HepG2 (cell line): ENCODE results near the gene DCDC2. TPM values are rescaled to one million over a fixed set of nuclear protein-coding genes. Genes with fewer than 3 reads are reported as not detected.

Experiments used
- ATAC-seq: fragments of 200-7000 bp; cut with Tn5 transposase; 3 replicates; pipeline ENCODE4 v1.9.1; 2020; ENCODE audit warnings: mild to moderate bottlenecking, moderate library complexity
- BruUV-seq: library from RNA; stranded (reverse); fragments of 400-500 nt; replicated peaks from 2 replicates; lab custom pipeline; 2021; lab: Mats Ljungman, UMichigan
- CTCF ChIA-PET: fragments of 300-600 bp; formaldehyde crosslinking; extraction: SDS; loops from one replicate; lab custom pipeline; 2021; ENCODE audit warnings: low total read pairs, inconsistent platforms, low intra/inter-chr PET ratio; lab: Yijun Ruan, JAX
- POLR2A ChIA-PET: fragments of 350-600 bp; sonication (Branson Sonifier 250); formaldehyde crosslinking; loops from one replicate; lab custom pipeline; 2020; ENCODE audit warnings: antibody characterized with exemption, inconsistent platforms; lab: Yijun Ruan, JAX
- DNase-seq: peaks from one replicate; pipeline ENCODE4 v3.0.0-alpha.2; 2015; ENCODE audit warnings: low spot score
- FAIRE-seq: peaks from 3 replicates; lab custom pipeline; 2011; peaks lifted over from hg19 to GRCh38; lab: Jason Lieb, UNC
- H2AFZ ChIP-seq: one replicate; pipeline ENCODE4 v1.6.1; 2011; ENCODE audit warnings: low read length, inconsistent platforms
- H3K27ac ChIP-seq: fragments of 300-600 bp; 3 replicates; pipeline ENCODE4 v1.8.0; 2011; ENCODE audit warnings: mixed run types, mild to moderate bottlenecking, mixed read lengths, low read length, inconsistent platforms; ENCODE audit not compliant: insufficient read depth; ENCODE audit errors: extremely low read length
- H3K27me3 ChIP-seq, 2 experiments: fragments of 200-600 bp in 1 of 2; 2 replicates in 1 of 2; 3 replicates in 1 of 2; pipeline versions ENCODE4 v1.6.0 to v1.8.0; 2011; ENCODE audit warnings: low read length in 2 of 2, mild to moderate bottlenecking in 2 of 2, moderate library complexity in 2 of 2, inconsistent platforms in 1 of 2; ENCODE audit not compliant: insufficient read depth in 2 of 2, control insufficient read depth in 1 of 2
- H3K36me3 ChIP-seq, 2 experiments: fragments of 200-600 bp in 1 of 2; replicated peaks in 1 of 2; 2 replicates in 1 of 2; 3 replicates in 1 of 2; pipeline versions ENCODE4 v1.5.1 to v1.8.0; 2011; ENCODE audit warnings: low read length in 2 of 2, inconsistent platforms in 1 of 2; ENCODE audit not compliant: insufficient read depth in 2 of 2, control insufficient read depth in 1 of 2
- H3K4me1 ChIP-seq: 2 replicates; pipeline ENCODE4 v1.5.1; 2012; ENCODE audit warnings: low read length, inconsistent platforms; ENCODE audit not compliant: insufficient read depth
- H3K4me2 ChIP-seq: 2 replicates; pipeline ENCODE4 v1.6.0; 2011; ENCODE audit warnings: low read depth, low read length, inconsistent platforms
- H3K4me3 ChIP-seq, 3 experiments: fragments of 200-600 bp in 1 of 3; sonication (generic), shearing (Covaris generic) in 1 of 3; replicated peaks in 1 of 3; 2 replicates each; pipeline ENCODE4 v1.5.1; 2011 to 2016; ENCODE audit warnings: low read length in 3 of 3, inconsistent platforms in 2 of 3, low read depth in 2 of 3, mild to moderate bottlenecking in 2 of 3, control low read depth in 1 of 3, mixed read lengths in 1 of 3; ENCODE audit not compliant: insufficient read depth in 1 of 3
- H3K79me2 ChIP-seq: one replicate; pipeline ENCODE4 v1.6.1; 2011; ENCODE audit warnings: low read length, inconsistent platforms; ENCODE audit not compliant: insufficient read depth
- H3K9ac ChIP-seq: 2 replicates; pipeline ENCODE4 v1.6.0; 2011; ENCODE audit warnings: mild to moderate bottlenecking, low read depth, low read length, inconsistent platforms; ENCODE audit not compliant: insufficient read depth
- H3K9me3 ChIP-seq: 2 replicates; pipeline ENCODE4 v1.5.1; 2012; ENCODE audit warnings: mild to moderate bottlenecking, low read length
- H4K20me1 ChIP-seq: 2 replicates; pipeline ENCODE4 v1.6.0; 2011; ENCODE audit warnings: inconsistent platforms, mild to moderate bottlenecking, low read length, moderate library complexity; ENCODE audit not compliant: insufficient read depth
- AHDC1 ChIP-seq: sonication (generic); formaldehyde crosslinking; IDR thresholded peaks from 2 replicates; pipeline ENCODE4 v1.5.1; 2020; ENCODE audit warnings: mild to moderate bottlenecking, missing genetic modification reagents, borderline replicate concordance
- NR2C2 ChIP-seq: sonication (generic); formaldehyde crosslinking; IDR thresholded peaks from 2 replicates; pipeline ENCODE4 v1.4.0; 2020; ENCODE audit warnings: missing genetic modification reagents, mild to moderate bottlenecking, moderate library complexity, borderline replicate concordance
- RBFOX2 ChIP-seq: fragments of 200-400 bp; formaldehyde crosslinking; IDR thresholded peaks from 2 replicates; pipeline ENCODE4 v1.6.1; 2017; ENCODE audit warnings: low read depth, mild to moderate bottlenecking, low read length
- RORA ChIP-seq: sonication (generic); formaldehyde crosslinking; IDR thresholded peaks from 2 replicates; pipeline ENCODE4 v1.5.0; 2020; ENCODE audit warnings: mild to moderate bottlenecking, missing genetic modification reagents, moderate library complexity
- TSC22D2 ChIP-seq: sonication (generic); formaldehyde crosslinking; IDR thresholded peaks from 2 replicates; pipeline ENCODE4 v1.5.1; 2020; ENCODE audit warnings: missing genetic modification reagents, mild to moderate bottlenecking, borderline replicate concordance
- U2AF2 ChIP-seq: fragments of 200-400 bp; formaldehyde crosslinking; IDR thresholded peaks from 2 replicates; pipeline ENCODE4 v1.6.1; 2017; ENCODE audit warnings: low read depth, mild to moderate bottlenecking, low read length
- ZBTB49 ChIP-seq: sonication (generic); formaldehyde crosslinking; IDR thresholded peaks from 2 replicates; pipeline ENCODE4 v1.4.0; 2020; ENCODE audit warnings: missing genetic modification reagents, borderline replicate concordance
- ZFP36L2 ChIP-seq: sonication (generic); formaldehyde crosslinking; IDR thresholded peaks from 2 replicates; pipeline ENCODE4 v1.4.0; 2020; ENCODE audit warnings: missing genetic modification reagents
- ZNF232 ChIP-seq: sonication (generic); formaldehyde crosslinking; IDR thresholded peaks from 2 replicates; pipeline ENCODE4 v1.4.0; 2020; ENCODE audit warnings: missing genetic modification reagents, borderline replicate concordance
- ZNF44 ChIP-seq: sonication (generic); formaldehyde crosslinking; IDR thresholded peaks from 2 replicates; pipeline ENCODE4 v1.5.1; 2020; ENCODE audit warnings: mild to moderate bottlenecking, missing genetic modification reagents
- ZNF619 ChIP-seq: sonication (generic); formaldehyde crosslinking; IDR thresholded peaks from 2 replicates; pipeline ENCODE4 v1.4.0; 2020; ENCODE audit warnings: mild to moderate bottlenecking, missing genetic modification reagents
- ZNF670 ChIP-seq: sonication (generic); formaldehyde crosslinking; IDR thresholded peaks from 2 replicates; pipeline ENCODE4 v1.8.0; 2022; ENCODE audit warnings: mild to moderate bottlenecking, missing genetic modification reagents, borderline replicate concordance
- ZNF816 ChIP-seq: sonication (generic); formaldehyde crosslinking; IDR thresholded peaks from 2 replicates; pipeline ENCODE4 v1.8.0; 2022; ENCODE audit warnings: missing genetic modification reagents, mild to moderate bottlenecking, borderline replicate concordance
- WGBS: methylation state at CpG from one replicate; pipeline ENCODE4 v1.1.6; 2017; ENCODE audit warnings: low lambda C conversion rate; 5-methylcytosine and 5-hydroxymethylcytosine counted together
- in situ Hi-C: cut with HindIII; loops from 2 replicates; pipeline ENCODE4 v1.10.0; 2017; ENCODE audit warnings: low pct_unique_long_range_greater_than_20kb; ENCODE audit not compliant: extremely low pct_ligation_motif_present
- intact Hi-C: fragments of 100-400 bp; cut with micrococcal nuclease; formaldehyde crosslinking; loops from one replicate; pipeline ENCODE4 v1.10.0; 2022; ENCODE audit not compliant: unreplicated experiment
- polyA plus RNA-seq, 8 experiments: library from polyadenylated mRNA; depleted of rRNA in 3 of 8; stranded (reverse) in 7 of 8; unstranded in 1 of 8; fragments of >200 nt; fragmentation: Illumina TruSeq in 4 of 8; extraction: Trizol in 4 of 8; gene quantifications; 2 replicates each; pipeline versions ENCODE4 v1.2.1 to v1.2.3, GENCODE V29; 2011 to 2016; ENCODE audit warnings: low read depth in 4 of 8, missing spikeins in 1 of 8, mixed read lengths in 1 of 8; ENCODE audit not compliant: insufficient read depth in 1 of 8
- total RNA-seq, 5 experiments: library from RNA; depleted of rRNA; stranded (reverse); fragments of >200 nt; fragmentation: Illumina TruSeq; extraction: Trizol; gene quantifications; 2 replicates each; pipeline ENCODE4 v1.2.3, GENCODE V29; 2016; ENCODE audit warnings: low read depth in 1 of 5

DCDC2 gene
- total and polyA plus RNA-seq, 2 of the 13 experiments (the other 11 are each of a cell fraction or from before 2014, with no cell fraction given) = 9.0 to 36.2 TPM

GRCh38 chr6:24229696-24230405, 128.0 kb downstream of the DCDC2 start:
- Histone ChIP-seq H3K9me3 (no peaks in the 10 kb centered on the region), H3K4me1 (peaks cover 14% of the 10 kb centered on the region), H3K9ac (no peak overlapping the region), H4K20me1 (no peaks in the 10 kb centered on the region), H2AFZ (no peak overlapping the region), H3K27me3 (no peaks in the 10 kb centered on the region), H3K4me2 (no peak overlapping the region), H3K79me2 (no peaks in the 10 kb centered on the region), H3K36me3 (peaks cover 12 to 37% of the 10 kb centered on the region in 2 experiments), H3K27ac (no peak overlapping the region), H3K4me3 (no peak overlapping the region)
- in situ Hi-C loops (no loop called here), intact Hi-C loops (no loop called here)
- no peak for DNase-seq
- no peak for ATAC-seq
- ChIA-PET POLR2A (no interaction called here), CTCF (no interaction called here)
- WGBS = 67% methylated on average over 3 of the region's 3 CpGs
- BruUV-seq = no TSS peak
- FAIRE-seq = no peak
- TF ChIP-seq U2AF2 (no peak), ZNF619 (CRISPR knock-in tag) (no peak), AHDC1 (CRISPR knock-in tag) (no peak), ZFP36L2 (CRISPR knock-in tag) (no peak), RORA (no peak), ZBTB49 (CRISPR knock-in tag) (no peak), TSC22D2 (CRISPR knock-in tag) (no peak), ZNF670 (no peak), RBFOX2 (no peak), ZNF44 (CRISPR knock-in tag) (no peak), ZNF232 (CRISPR knock-in tag) (no peak), ZNF816 (no peak), NR2C2 (CRISPR knock-in tag) (no peak)
